Measurements from ENCODE around the gene LAPTM5. TPM values are rescaled to one million over a fixed set of nuclear protein-coding genes. Genes with fewer than 3 reads are reported as not detected.

The LAPTM5 gene
- total and polyA plus RNA-seq, 2 of the 13 experiments (the other 11 are each of a cell fraction or from before 2014, with no cell fraction given) = 0.41 to 0.86 TPM

DNA sequence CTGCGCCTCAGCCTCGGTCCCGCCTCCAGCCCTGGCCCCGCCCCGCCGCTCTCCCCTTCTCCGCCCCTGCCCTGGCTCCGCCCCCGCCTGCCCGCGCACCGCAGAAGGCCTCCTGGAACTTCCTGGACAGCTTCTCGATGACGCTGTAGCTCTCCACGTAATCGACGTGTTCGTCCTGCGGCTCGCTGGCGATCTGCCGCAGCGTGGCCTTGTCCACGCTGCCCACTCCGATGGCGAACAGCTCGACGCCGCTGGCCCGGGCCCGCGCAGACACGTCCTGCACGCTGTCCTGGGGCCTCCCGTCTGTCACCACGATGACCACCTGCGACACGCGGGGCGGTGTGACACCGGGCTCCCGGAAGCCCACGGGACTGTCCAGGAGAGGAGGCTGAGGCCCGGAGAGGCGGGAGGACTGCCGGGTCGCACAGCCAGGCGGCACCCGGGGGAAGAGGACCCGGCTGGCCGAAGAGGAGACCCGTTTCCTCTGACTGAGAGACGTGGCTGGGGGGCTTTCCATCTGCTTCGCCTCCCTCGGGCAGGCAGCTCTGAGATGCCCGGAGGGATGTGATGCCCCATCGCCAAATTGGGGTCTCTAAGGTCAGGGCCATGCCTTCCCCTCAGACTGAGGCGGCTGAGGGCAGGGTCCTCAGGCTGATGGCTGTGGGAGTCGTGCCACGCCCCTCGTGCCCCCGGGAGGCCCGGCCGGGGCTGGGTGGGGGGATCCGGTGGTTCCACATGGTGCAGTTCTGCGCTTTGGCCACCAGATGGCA, 38.8 kb downstream of the LAPTM5 start (continued):
- TF ChIP-seq, protein P1, sequence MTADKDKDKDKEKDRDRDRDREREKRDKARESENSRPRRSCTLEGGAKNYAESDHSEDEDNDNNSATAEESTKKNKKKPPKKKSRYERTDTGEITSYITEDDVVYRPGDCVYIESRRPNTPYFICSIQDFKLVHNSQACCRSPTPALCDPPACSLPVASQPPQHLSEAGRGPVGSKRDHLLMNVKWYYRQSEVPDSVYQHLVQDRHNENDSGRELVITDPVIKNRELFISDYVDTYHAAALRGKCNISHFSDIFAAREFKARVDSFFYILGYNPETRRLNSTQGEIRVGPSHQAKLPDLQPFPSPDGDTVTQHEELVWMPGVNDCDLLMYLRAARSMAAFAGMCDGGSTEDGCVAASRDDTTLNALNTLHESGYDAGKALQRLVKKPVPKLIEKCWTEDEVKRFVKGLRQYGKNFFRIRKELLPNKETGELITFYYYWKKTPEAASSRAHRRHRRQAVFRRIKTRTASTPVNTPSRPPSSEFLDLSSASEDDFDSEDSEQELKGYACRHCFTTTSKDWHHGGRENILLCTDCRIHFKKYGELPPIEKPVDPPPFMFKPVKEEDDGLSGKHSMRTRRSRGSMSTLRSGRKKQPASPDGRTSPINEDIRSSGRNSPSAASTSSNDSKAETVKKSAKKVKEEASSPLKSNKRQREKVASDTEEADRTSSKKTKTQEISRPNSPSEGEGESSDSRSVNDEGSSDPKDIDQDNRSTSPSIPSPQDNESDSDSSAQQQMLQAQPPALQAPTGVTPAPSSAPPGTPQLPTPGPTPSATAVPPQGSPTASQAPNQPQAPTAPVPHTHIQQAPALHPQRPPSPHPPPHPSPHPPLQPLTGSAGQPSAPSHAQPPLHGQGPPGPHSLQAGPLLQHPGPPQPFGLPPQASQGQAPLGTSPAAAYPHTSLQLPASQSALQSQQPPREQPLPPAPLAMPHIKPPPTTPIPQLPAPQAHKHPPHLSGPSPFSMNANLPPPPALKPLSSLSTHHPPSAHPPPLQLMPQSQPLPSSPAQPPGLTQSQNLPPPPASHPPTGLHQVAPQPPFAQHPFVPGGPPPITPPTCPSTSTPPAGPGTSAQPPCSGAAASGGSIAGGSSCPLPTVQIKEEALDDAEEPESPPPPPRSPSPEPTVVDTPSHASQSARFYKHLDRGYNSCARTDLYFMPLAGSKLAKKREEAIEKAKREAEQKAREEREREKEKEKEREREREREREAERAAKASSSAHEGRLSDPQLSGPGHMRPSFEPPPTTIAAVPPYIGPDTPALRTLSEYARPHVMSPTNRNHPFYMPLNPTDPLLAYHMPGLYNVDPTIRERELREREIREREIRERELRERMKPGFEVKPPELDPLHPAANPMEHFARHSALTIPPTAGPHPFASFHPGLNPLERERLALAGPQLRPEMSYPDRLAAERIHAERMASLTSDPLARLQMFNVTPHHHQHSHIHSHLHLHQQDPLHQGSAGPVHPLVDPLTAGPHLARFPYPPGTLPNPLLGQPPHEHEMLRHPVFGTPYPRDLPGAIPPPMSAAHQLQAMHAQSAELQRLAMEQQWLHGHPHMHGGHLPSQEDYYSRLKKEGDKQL (CRISPR knock-in tag; IDR thresholded peaks at IDR 0.05; ENCODE audit: low read depth) = no peak
- TF ChIP-seq, protein P2, sequence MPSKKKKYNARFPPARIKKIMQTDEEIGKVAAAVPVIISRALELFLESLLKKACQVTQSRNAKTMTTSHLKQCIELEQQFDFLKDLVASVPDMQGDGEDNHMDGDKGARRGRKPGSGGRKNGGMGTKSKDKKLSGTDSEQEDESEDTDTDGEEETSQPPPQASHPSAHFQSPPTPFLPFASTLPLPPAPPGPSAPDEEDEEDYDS (CRISPR knock-in tag; IDR thresholded peaks at IDR 0.05) = no peak; the same call in 1 of the 2 replicates
- TF ChIP-seq ZNF205 (CRISPR knock-in tag; IDR thresholded peaks at IDR 0.05) (0 out of 2 replicates have a peak, but pooled peaks have one; percentile 47), ZNF230 (CRISPR knock-in tag; IDR thresholded peaks at IDR 0.05) (peak; percentile 89; the same call in 1 of the 2 replicates), MTF2 (CRISPR knock-in tag; IDR thresholded peaks at IDR 0.05; ENCODE audit: borderline replicate concordance) (no peak), HNRNPK (IDR thresholded peaks at IDR 0.05; ENCODE audit: low read depth, low read length, poor library complexity, severe bottlenecking) (no peak), IKZF1 (IDR thresholded peaks at IDR 0.05) (no peak)
- TF ChIP-seq, protein P3, sequence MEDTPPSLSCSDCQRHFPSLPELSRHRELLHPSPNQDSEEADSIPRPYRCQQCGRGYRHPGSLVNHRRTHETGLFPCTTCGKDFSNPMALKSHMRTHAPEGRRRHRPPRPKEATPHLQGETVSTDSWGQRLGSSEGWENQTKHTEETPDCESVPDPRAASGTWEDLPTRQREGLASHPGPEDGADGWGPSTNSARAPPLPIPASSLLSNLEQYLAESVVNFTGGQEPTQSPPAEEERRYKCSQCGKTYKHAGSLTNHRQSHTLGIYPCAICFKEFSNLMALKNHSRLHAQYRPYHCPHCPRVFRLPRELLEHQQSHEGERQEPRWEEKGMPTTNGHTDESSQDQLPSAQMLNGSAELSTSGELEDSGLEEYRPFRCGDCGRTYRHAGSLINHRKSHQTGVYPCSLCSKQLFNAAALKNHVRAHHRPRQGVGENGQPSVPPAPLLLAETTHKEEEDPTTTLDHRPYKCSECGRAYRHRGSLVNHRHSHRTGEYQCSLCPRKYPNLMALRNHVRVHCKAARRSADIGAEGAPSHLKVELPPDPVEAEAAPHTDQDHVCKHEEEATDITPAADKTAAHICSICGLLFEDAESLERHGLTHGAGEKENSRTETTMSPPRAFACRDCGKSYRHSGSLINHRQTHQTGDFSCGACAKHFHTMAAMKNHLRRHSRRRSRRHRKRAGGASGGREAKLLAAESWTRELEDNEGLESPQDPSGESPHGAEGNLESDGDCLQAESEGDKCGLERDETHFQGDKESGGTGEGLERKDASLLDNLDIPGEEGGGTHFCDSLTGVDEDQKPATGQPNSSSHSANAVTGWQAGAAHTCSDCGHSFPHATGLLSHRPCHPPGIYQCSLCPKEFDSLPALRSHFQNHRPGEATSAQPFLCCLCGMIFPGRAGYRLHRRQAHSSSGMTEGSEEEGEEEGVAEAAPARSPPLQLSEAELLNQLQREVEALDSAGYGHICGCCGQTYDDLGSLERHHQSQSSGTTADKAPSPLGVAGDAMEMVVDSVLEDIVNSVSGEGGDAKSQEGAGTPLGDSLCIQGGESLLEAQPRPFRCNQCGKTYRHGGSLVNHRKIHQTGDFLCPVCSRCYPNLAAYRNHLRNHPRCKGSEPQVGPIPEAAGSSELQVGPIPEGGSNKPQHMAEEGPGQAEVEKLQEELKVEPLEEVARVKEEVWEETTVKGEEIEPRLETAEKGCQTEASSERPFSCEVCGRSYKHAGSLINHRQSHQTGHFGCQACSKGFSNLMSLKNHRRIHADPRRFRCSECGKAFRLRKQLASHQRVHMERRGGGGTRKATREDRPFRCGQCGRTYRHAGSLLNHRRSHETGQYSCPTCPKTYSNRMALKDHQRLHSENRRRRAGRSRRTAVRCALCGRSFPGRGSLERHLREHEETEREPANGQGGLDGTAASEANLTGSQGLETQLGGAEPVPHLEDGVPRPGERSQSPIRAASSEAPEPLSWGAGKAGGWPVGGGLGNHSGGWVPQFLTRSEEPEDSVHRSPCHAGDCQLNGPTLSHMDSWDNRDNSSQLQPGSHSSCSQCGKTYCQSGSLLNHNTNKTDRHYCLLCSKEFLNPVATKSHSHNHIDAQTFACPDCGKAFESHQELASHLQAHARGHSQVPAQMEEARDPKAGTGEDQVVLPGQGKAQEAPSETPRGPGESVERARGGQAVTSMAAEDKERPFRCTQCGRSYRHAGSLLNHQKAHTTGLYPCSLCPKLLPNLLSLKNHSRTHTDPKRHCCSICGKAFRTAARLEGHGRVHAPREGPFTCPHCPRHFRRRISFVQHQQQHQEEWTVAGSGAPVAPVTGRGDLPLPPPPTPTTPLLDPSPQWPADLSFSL (CRISPR knock-in tag; IDR thresholded peaks at IDR 0.05) = no peak
- TF ChIP-seq, protein P4, sequence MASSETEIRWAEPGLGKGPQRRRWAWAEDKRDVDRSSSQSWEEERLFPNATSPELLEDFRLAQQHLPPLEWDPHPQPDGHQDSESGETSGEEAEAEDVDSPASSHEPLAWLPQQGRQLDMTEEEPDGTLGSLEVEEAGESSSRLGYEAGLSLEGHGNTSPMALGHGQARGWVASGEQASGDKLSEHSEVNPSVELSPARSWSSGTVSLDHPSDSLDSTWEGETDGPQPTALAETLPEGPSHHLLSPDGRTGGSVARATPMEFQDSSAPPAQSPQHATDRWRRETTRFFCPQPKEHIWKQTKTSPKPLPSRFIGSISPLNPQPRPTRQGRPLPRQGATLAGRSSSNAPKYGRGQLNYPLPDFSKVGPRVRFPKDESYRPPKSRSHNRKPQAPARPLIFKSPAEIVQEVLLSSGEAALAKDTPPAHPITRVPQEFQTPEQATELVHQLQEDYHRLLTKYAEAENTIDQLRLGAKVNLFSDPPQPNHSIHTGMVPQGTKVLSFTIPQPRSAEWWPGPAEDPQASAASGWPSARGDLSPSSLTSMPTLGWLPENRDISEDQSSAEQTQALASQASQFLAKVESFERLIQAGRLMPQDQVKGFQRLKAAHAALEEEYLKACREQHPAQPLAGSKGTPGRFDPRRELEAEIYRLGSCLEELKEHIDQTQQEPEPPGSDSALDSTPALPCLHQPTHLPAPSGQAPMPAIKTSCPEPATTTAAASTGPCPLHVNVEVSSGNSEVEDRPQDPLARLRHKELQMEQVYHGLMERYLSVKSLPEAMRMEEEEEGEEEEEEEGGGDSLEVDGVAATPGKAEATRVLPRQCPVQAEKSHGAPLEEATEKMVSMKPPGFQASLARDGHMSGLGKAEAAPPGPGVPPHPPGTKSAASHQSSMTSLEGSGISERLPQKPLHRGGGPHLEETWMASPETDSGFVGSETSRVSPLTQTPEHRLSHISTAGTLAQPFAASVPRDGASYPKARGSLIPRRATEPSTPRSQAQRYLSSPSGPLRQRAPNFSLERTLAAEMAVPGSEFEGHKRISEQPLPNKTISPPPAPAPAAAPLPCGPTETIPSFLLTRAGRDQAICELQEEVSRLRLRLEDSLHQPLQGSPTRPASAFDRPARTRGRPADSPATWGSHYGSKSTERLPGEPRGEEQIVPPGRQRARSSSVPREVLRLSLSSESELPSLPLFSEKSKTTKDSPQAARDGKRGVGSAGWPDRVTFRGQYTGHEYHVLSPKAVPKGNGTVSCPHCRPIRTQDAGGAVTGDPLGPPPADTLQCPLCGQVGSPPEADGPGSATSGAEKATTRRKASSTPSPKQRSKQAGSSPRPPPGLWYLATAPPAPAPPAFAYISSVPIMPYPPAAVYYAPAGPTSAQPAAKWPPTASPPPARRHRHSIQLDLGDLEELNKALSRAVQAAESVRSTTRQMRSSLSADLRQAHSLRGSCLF (CRISPR knock-in tag; IDR thresholded peaks at IDR 0.05; ENCODE audit: borderline replicate concordance) = peak; percentile 79; the same call in 1 of the 2 replicates
- TF ChIP-seq, protein P5, sequence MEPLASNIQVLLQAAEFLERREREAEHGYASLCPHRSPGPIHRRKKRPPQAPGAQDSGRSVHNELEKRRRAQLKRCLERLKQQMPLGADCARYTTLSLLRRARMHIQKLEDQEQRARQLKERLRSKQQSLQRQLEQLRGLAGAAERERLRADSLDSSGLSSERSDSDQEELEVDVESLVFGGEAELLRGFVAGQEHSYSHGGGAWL (CRISPR knock-in tag; IDR thresholded peaks at IDR 0.05) = peak; percentile 92

Data from HepG2 (cell line).